SU-DHL-6 (cell line): ENCODE results near the gene FAM78B.

ENCODE experiments used
- H2AFZ ChIP-seq: fragments of 200-600 bp; sonication (generic); 2 replicates; pipeline ENCODE4 v1.6.1; 2014; ENCODE audit warnings: low read depth, mild to moderate bottlenecking, moderate library complexity, mixed read lengths, antibody characterized with exemption, low read length; ENCODE audit not compliant: severe bottlenecking
- H3F3A ChIP-seq: fragments of 200-600 bp; shearing (Covaris generic); 2 replicates; pipeline ENCODE4 v1.6.0; 2016; ENCODE audit warnings: antibody characterized with exemption, mild to moderate bottlenecking; ENCODE audit not compliant: insufficient read depth
- H3K27ac ChIP-seq: fragments of 200-600 bp; sonication (generic); 2 replicates; pipeline ENCODE4 v1.5.1; 2016; ENCODE audit warnings: low read depth, mild to moderate bottlenecking, low read length, moderate library complexity, mixed read lengths
- H3K27me3 ChIP-seq: fragments of 200-600 bp; sonication (generic), shearing (Covaris generic); 2 replicates; pipeline ENCODE4 v1.6.0; 2014; ENCODE audit warnings: mild to moderate bottlenecking, low read length
- H3K36me3 ChIP-seq: fragments of 200-600 bp; sonication (generic); 2 replicates; pipeline ENCODE4 v1.6.1; 2014; ENCODE audit warnings: mild to moderate bottlenecking, low read length, mixed read lengths
- H3K4me2 ChIP-seq: fragments of 300-600, 200-600 bp; shearing (Covaris generic), sonication (generic); 2 replicates; pipeline ENCODE4 v1.6.0; 2014; ENCODE audit warnings: low read length, low read depth, mild to moderate bottlenecking; ENCODE audit not compliant: poor library complexity, severe bottlenecking
- H3K4me3 ChIP-seq: fragments of 200-600 bp; sonication (generic); 2 replicates; pipeline ENCODE4 v1.5.1; 2014; ENCODE audit warnings: antibody characterized with exemption, low read length, mild to moderate bottlenecking, mixed read lengths; ENCODE audit not compliant: insufficient read depth, poor library complexity, severe bottlenecking
- H3K79me2 ChIP-seq: fragments of 200-600 bp; sonication (generic); 2 replicates; pipeline ENCODE4 v1.6.1; 2014; ENCODE audit warnings: mild to moderate bottlenecking, low read length, moderate library complexity; ENCODE audit not compliant: insufficient read depth
- H3K9ac ChIP-seq: fragments of 200-600 bp; sonication (generic); 2 replicates; pipeline ENCODE4 v1.7.0; 2014; ENCODE audit warnings: mild to moderate bottlenecking, low read length
- H3K9me2 ChIP-seq: fragments of 200-600 bp; sonication (generic); replicated peaks from 2 replicates; pipeline ENCODE4 v1.6.1; 2014; ENCODE audit warnings: low read length; ENCODE audit not compliant: insufficient read depth
- H3K9me3 ChIP-seq: fragments of 200-600 bp; sonication (generic); 2 replicates; pipeline ENCODE4 v1.6.1; 2014; ENCODE audit warnings: low read length, mixed read lengths; ENCODE audit not compliant: insufficient read depth
- H4K20me1 ChIP-seq: fragments of 200-600 bp; sonication (generic); 2 replicates; pipeline ENCODE4 v1.6.1; 2014; ENCODE audit warnings: low read depth, mild to moderate bottlenecking, antibody characterized with exemption, low read length, moderate library complexity, mixed read lengths
- CTCF ChIP-seq: fragments of 200-600 bp; sonication (generic); IDR thresholded peaks from one replicate; pipeline ENCODE4 v1.5.1; 2017; ENCODE audit warnings: antibody characterized with exemption, mild to moderate bottlenecking, low read length, moderate library complexity; ENCODE audit not compliant: insufficient read depth, poor library complexity, severe bottlenecking
- EZH2phosphoT487 ChIP-seq: fragments of 200-600 bp; sonication (generic), shearing (Covaris generic); conservative IDR thresholded peaks from 2 replicates; pipeline ENCODE4 v1.6.1; 2018; ENCODE audit warnings: mild to moderate bottlenecking, antibody characterized with exemption, low read length, moderate library complexity, mixed read lengths

Gene FAM78B

GRCh38 chr1:166086113-166086883, 80.5 kb downstream of the FAM78B start:
- Histone ChIP-seq H3K9me3 (no peaks in the 10 kb centered on the region), H3K27me3 (no peaks in the 10 kb centered on the region), H3F3A (no peaks in the 10 kb centered on the region), H3K79me2 (no peaks in the 10 kb centered on the region), H3K9me2 (no peaks in the 10 kb centered on the region), H3K9ac (no peak overlapping the region), H3K27ac (no peak overlapping the region), H2AFZ (no peak overlapping the region), H3K4me2 (no peak overlapping the region), H4K20me1 (no peaks in the 10 kb centered on the region), H3K4me3 (no peak overlapping the region), H3K36me3 (no peaks in the 10 kb centered on the region)
- TF ChIP-seq CTCF (no peak), EZH2phosphoT487 (no peak)

- H3K36me3 ChIP-seq, result no peaks in the 10 kb centered on the region
- no peak overlapping the region for H3K9ac ChIP-seq
- no peaks in the 10 kb centered on the region for H3F3A ChIP-seq
- no peaks in the 10 kb centered on the region for H3K9me3 ChIP-seq
- H3K4me3 ChIP-seq, result no peak overlapping the region
- no peaks in the 10 kb centered on the region for H4K20me1 ChIP-seq
- H3K27ac ChIP-seq, result no peak overlapping the region
- no peaks in the 10 kb centered on the region for H3K79me2 ChIP-seq
- no peak overlapping the region for H3K4me2 ChIP-seq
- no peak overlapping the region for H2AFZ ChIP-seq
- no peaks in the 10 kb centered on the region for H3K27me3 ChIP-seq
- no peak for TF ChIP-seq EZH2phosphoT487
- TF ChIP-seq CTCF, result no peak
- H3K9me2 ChIP-seq, result no peaks in the 10 kb centered on the region
These were observed 82.2 kb downstream of the FAM78B start for GRCh38 chr1:166084613-166085012.

GRCh38 chr1:166083887-166084286, 82.9 kb downstream of the FAM78B start:
- Histone ChIP-seq H3K27me3 (no peaks in the 10 kb centered on the region), H3K27ac (no peak overlapping the region), H2AFZ (no peak overlapping the region), H3K4me3 (no peak overlapping the region), H3K79me2 (no peaks in the 10 kb centered on the region), H4K20me1 (no peaks in the 10 kb centered on the region), H3K4me2 (no peak overlapping the region), H3F3A (no peaks in the 10 kb centered on the region), H3K36me3 (no peaks in the 10 kb centered on the region), H3K9me2 (no peaks in the 10 kb centered on the region), H3K9ac (no peak overlapping the region), H3K9me3 (no peaks in the 10 kb centered on the region)
- TF ChIP-seq CTCF (no peak), EZH2phosphoT487 (no peak)
